GOT3 (cell line): ENCODE data around the gene FSTL1.
"Not testable (repeated sequence)": the region's sequence is repeated elsewhere in the genome, so short reads cannot be mapped to it uniquely, and the experiment has no call there.

Experiments
- DNase-seq: peaks from one replicate; lab custom pipeline; 2025; ENCODE audit warnings: mixed read lengths; lab: John Stamatoyannopoulos, UW

Gene FSTL1

GRCh38 chr3:120417272-120417911 is 33.4 kb downstream of the FSTL1 start:
- peak; percentile 63 for DNase-seq

- DNase-seq: no peak
Measured at GRCh38 chr3:120416868-120417267, 33.9 kb downstream of the FSTL1 start.

GRCh38 chr3:120415756-120416155 is 35.0 kb downstream of the FSTL1 start:
- DNase-seq: no peak

- DNase-seq: no peak
Measured at GRCh38 chr3:120410541-120410940, 40.3 kb downstream of the FSTL1 start.

GRCh38 chr3:120410116-120410515 is 40.7 kb downstream of the FSTL1 start:
- no peak for DNase-seq

GRCh38 chr3:120407508-120408287 is 43.1 kb downstream of the FSTL1 start:
- no peak for DNase-seq

- DNase-seq: no peak
Measured at GRCh38 chr3:120404876-120405275, 45.9 kb downstream of the FSTL1 start.

- no peak for DNase-seq
Measured at GRCh38 chr3:120402257-120402656, 48.5 kb downstream of the FSTL1 start.

GRCh38 chr3:120399372-120399771 is 51.4 kb downstream of the FSTL1 start:
- DNase-seq: no peak

GRCh38 chr3:120396469-120396868 is 54.3 kb downstream of the FSTL1 start:
- DNase-seq: no peak

GRCh38 chr3:120394347-120394746 is 56.4 kb downstream of the FSTL1 start:
- no peak for DNase-seq

GRCh38 chr3:120393761-120394160 is 57.0 kb downstream of the FSTL1 start:
- DNase-seq: no peak

GRCh38 chr3:120393243-120393642 is 57.5 kb downstream of the FSTL1 start:
- no peak for DNase-seq

GRCh38 chr3:120382941-120383447 is 67.8 kb downstream of the FSTL1 start:
- DNase-seq: no peak

GRCh38 chr3:120381503-120381902 is 69.3 kb downstream of the FSTL1 start:
- no peak for DNase-seq

GRCh38 chr3:120377948-120378347 is 72.8 kb downstream of the FSTL1 start:
- DNase-seq: not testable (repeated sequence)

GRCh38 chr3:120370463-120370862 is 80.3 kb downstream of the FSTL1 start:
- DNase-seq: no peak

GRCh38 chr3:120369037-120369467 is 81.7 kb downstream of the FSTL1 start:
- no peak for DNase-seq

GRCh38 chr3:120368172-120368571 is 82.6 kb downstream of the FSTL1 start:
- DNase-seq: no peak

- DNase-seq: no peak
Measured at GRCh38 chr3:120364821-120365220, 86.0 kb downstream of the FSTL1 start.

GRCh38 chr3:120364101-120364500 is 86.7 kb downstream of the FSTL1 start:
- DNase-seq: no peak

GRCh38 chr3:120357807-120358206 is 93.0 kb downstream of the FSTL1 start:
- no peak for DNase-seq

- DNase-seq: no peak
Measured at GRCh38 chr3:120355486-120355885, 95.3 kb downstream of the FSTL1 start.
